ENCODE results near the gene CDC73. TPM values are rescaled to one million over a fixed set of nuclear protein-coding genes. Genes with fewer than 3 reads are reported as not detected.

The CDC73 gene
- total RNA-seq, 1 experiment from 2014 or later = 78.2 TPM

- no peaks in the 10 kb centered on the region for H3K9me3 ChIP-seq (ENCODE audit: control insufficient read depth, insufficient read depth, low read depth, low read length)
- peak overlapping the region; percentile 85 for H3K4me3 ChIP-seq (ENCODE audit: low read depth in 2 of 2, low read length in 2 of 2)
- TF ChIP-seq POLR2AphosphoS5 (IDR thresholded peaks at IDR 0.05; ENCODE audit: low read depth, low read length) = no peak
- TF ChIP-seq REST (IDR thresholded peaks at IDR 0.05; ENCODE audit: insufficient read depth in 1 of 2, low read depth in 2 of 2, low read length in 1 of 2) = no peak
- TF ChIP-seq TCF7L2 (IDR thresholded peaks at IDR 0.05; ENCODE audit: low read depth, low read length) = no peak; the same call in 1 of the 2 replicates
- no peak for TF ChIP-seq CTCF (IDR thresholded peaks at IDR 0.05)
- TF ChIP-seq SIN3A (IDR thresholded peaks at IDR 0.05; ENCODE audit: borderline replicate concordance, insufficient read depth, low read depth, low read length) = no peak
- ChIA-PET POLR2A (no interaction called here), CTCF (interaction anchor here (0.6 to 0.7 kb wide), 2 partner anchors 13 to 17 kb away, joined by 3 to 4 read pairs; no protein-coding TSS in a partner anchor)
- ATAC-seq = no peak
- H3K27me3 ChIP-seq (ENCODE audit: control insufficient read depth, insufficient read depth, low read length) = no peaks in the 10 kb centered on the region
- intact Hi-C loops (cut with micrococcal nuclease; ENCODE audit: unreplicated experiment) (no loop called here), in situ Hi-C loops (cut with HindIII; ENCODE audit: low pct_unique_long_range_greater_than_20kb, low sequenced_read_pairs) (no loop called here)
- peaks cover 22% of the 10 kb centered on the region for H3K4me1 ChIP-seq (ENCODE audit: control insufficient read depth, insufficient read depth, low read length)
- no peak for DNase-seq (ENCODE audit: low read depth, low spot score)
- peak overlapping the region; percentile 88 for H3K27ac ChIP-seq (ENCODE audit: low read length)
- BruUV-seq (replicated peaks) = no TSS peak
- H3K36me3 ChIP-seq (ENCODE audit: control insufficient read depth, insufficient read depth, low read length) = peaks cover 8% of the 10 kb centered on the region
Observed at GRCh38 chr1:193103759-193104501, 17.9 kb upstream of the CDC73 start.

DNA sequence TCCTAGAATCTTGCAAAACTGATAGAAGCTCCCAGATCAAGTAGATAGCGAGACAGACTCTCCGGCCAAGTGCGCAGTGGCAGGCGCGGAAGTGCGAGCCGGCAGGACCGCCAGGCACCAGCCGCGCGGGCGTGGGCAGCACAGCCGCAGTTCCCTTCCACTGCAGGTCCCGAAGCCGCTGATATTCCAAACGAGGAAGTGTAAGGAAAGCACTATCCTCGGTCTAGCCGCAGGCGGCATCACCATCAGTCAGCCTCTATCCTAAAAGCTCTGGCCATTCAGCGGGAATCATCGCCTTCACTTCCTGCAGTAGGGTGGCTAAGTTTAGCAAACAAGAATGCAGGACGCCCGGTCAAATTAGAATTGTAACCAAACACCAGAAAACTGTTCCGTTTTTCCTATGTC lies 17.3 kb upstream of the CDC73 start:
- POLR2A ChIA-PET = no interaction called here
- H3K4me3 ChIP-seq (ENCODE audit: low read depth in 2 of 2, low read length in 2 of 2) = peak overlapping the region; percentile 85
- intact Hi-C loops (cut with micrococcal nuclease; ENCODE audit: unreplicated experiment) = no loop called here
- peak overlapping the region; percentile 88 for H3K27ac ChIP-seq (ENCODE audit: low read length)
- CTCF ChIA-PET = interaction anchor here (0.7 kb wide), 1 partner anchor 13 kb away, joined by 3 read pairs; no protein-coding TSS in a partner anchor
- in situ Hi-C loops (cut with HindIII; ENCODE audit: low pct_unique_long_range_greater_than_20kb, low sequenced_read_pairs) = no loop called here
- H3K27me3 ChIP-seq (ENCODE audit: control insufficient read depth, insufficient read depth, low read length) = no peaks in the 10 kb centered on the region
- peaks cover 8% of the 10 kb centered on the region for H3K36me3 ChIP-seq (ENCODE audit: control insufficient read depth, insufficient read depth, low read length)
- TF ChIP-seq POLR2AphosphoS5 (IDR thresholded peaks at IDR 0.05; ENCODE audit: low read depth, low read length) (no peak), TCF7L2 (IDR thresholded peaks at IDR 0.05; ENCODE audit: low read depth, low read length) (peak; percentile 58; the same call in 1 of the 2 replicates), REST (IDR thresholded peaks at IDR 0.05; ENCODE audit: insufficient read depth in 1 of 2, low read depth in 2 of 2, low read length in 1 of 2) (no peak)
- no peaks in the 10 kb centered on the region for H3K9me3 ChIP-seq (ENCODE audit: control insufficient read depth, insufficient read depth, low read depth, low read length)
- H3K4me1 ChIP-seq (ENCODE audit: control insufficient read depth, insufficient read depth, low read length) = peaks cover 22% of the 10 kb centered on the region
- ATAC-seq = peak; percentile 47
- no TSS peak for BruUV-seq (replicated peaks)
- DNase-seq (ENCODE audit: low read depth, low spot score) = no peak
